ENCODE measurements around the gene ANKFN1.

GRCh38 chr17:56319531-56319930 lies 166.3 kb downstream of the ANKFN1 start:
- peak in 2 of 3 donors; percentile 43 to 47 for TF ChIP-seq CTCF (IDR thresholded peaks at IDR 0.05)
- no peak for TF ChIP-seq POLR2AphosphoS5 (IDR thresholded peaks at IDR 0.05)

Data from breast epithelium (tissue), 3 donors.